ENCODE measurements around the gene TNNC1.

TNNC1 gene

DNA sequence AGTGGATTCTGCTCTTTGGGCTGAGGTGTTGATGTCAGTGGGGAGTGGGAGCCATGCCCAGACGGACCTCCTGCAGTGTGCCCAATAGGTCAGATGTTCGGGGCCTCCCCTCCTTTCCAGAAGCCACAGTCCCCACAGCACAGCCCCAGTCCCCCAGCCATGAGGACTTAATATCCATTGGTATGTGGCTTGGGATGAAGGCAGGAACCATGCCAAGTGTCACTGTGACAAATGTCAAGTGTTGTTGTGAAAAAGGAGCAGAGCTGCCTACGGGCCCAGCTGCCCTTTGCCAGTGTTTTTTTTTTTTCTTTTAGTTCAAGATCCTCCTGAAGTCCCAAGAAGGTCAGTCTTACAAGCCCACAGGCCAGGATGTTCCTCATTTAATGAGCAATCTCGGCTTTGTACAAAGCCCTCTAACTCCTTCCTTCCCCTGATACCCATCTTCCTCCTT, 21.1 kb downstream of the TNNC1 start:
- in situ Hi-C loops (cut with MboI; ENCODE audit: low sequenced_read_pairs) = no loop called here

DNA sequence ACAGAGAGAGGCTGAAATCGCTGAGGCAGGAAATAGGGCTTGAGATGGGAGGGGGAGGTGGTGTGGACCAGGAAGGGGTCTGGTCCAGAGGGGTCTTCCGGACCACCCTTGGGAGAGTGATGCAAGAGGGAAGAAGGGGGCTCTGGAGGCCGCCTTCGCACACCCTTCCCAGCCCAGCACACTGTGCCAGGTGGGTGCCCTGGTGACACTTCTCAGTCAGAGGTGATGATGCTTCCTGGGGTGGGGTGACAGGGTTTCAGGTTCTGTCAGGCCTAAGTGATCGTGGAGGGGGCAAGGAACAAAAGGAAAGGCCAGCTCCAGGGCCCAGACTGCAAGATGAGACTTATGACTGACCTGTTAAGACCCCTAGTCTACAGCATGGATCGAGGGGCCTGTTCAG, 21.6 kb downstream of the TNNC1 start:
- in situ Hi-C loops (cut with MboI; ENCODE audit: low sequenced_read_pairs) = no loop called here

DNA sequence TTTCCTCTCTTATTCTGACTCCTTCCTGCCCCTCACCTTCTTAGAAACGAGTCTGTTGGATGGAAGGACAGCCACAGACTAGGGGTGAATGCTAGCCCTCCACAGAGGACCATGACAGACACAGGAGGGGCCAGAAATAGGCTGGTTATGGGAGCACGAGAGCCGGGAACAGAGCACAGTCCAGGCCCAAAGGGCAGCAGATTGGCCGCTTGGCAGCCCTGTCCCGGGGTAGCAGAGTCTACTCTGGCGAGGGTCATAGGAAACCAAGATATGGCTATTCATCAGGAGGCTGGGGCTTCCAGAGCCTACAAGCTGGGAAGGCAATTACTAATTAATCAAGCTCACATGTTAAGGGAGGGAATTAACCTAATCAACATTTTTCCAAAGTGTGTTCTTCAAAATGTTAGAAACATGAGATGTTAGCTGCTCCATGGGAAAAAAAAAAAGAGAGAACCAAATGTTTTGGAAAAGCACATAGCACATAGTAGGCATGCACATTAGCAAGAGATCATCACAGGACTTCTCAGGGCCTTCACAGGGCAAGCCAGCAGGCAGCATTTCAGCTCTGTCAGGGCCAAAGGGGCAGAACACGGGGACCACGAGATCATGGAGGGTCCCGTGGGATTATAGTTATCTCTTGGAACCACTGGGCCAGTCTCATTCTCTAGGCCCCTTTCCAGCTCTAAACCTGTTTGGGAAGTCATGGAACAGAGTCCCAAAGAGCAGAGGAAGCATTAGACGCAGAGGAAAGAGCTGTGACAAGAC, 22.2 kb downstream of the TNNC1 start:
- in situ Hi-C loops (cut with MboI; ENCODE audit: low sequenced_read_pairs) = no loop called here

DNA sequence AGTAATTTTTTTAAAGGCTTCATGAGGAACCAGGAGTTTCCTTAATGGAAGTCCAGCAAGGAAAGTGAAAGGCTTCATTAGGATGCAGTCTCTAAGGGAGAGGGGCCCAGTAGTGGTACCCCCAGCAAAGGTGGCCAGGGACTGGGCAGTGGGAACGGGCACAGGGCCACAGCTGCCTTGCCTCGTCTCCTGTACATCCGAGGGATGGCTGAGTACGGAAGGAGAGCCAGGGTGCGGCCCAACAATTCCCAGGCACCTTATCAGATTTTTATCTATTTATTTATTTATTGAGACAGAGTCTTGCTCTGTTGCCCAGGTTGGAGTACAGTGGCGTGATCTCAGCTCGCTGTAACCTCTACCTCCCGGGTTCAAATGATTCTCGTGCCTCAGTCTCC, 23.4 kb downstream of the TNNC1 start:
- in situ Hi-C loops (cut with MboI; ENCODE audit: low sequenced_read_pairs) = no loop called here

DNA sequence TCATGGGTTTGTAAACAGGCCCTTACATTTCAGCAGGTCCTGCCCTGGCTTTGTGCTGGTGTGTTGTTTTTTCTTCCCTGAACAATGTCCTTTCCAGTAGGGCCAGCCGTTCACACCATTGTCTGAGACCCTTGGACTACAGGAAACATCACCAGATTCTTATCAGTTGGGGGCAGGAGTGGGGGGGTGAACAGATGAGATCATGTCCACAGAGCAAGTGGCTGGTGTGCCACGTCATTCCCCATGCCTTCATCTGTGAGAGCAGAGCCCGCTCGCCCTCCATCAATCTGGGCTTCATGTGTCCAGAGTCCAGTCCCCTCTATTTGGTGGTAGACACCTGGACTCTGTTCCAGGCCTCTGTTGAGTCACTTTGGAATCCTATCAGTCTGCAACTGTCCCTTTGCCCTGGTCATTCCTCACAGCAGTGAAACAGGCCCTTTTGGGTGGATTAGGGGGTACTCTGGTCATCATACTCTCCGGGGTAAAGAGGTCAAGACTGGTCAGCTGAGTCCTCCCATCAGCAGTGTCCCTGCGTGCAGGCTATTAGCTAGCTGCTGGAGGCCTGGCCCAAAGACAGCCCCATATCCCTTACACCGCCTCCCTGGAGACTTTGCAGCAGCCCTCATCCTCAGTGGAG, 23.9 kb downstream of the TNNC1 start:
- in situ Hi-C loops (cut with MboI; ENCODE audit: low sequenced_read_pairs) = no loop called here

DNA sequence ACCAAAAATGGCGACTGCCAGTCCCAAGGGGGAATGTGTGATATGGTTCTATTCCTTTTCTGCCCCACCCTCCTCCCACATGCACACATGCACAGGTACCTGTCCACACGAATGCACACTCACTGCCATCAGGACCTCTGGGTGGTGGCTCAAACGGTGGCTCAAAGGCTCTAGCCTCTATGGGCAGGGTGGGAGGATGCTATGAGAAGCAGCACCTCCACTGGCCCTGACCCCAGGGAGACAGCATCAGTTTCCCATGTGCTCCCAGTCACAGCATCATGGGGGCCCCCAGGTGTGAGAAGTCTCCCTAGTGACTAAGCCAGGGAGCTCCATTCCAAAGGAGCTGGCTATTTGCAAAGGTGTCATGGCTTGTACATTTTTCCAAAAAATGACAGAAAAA, 24.8 kb downstream of the TNNC1 start:
- in situ Hi-C loops (cut with MboI; ENCODE audit: low sequenced_read_pairs) = no loop called here

DNA sequence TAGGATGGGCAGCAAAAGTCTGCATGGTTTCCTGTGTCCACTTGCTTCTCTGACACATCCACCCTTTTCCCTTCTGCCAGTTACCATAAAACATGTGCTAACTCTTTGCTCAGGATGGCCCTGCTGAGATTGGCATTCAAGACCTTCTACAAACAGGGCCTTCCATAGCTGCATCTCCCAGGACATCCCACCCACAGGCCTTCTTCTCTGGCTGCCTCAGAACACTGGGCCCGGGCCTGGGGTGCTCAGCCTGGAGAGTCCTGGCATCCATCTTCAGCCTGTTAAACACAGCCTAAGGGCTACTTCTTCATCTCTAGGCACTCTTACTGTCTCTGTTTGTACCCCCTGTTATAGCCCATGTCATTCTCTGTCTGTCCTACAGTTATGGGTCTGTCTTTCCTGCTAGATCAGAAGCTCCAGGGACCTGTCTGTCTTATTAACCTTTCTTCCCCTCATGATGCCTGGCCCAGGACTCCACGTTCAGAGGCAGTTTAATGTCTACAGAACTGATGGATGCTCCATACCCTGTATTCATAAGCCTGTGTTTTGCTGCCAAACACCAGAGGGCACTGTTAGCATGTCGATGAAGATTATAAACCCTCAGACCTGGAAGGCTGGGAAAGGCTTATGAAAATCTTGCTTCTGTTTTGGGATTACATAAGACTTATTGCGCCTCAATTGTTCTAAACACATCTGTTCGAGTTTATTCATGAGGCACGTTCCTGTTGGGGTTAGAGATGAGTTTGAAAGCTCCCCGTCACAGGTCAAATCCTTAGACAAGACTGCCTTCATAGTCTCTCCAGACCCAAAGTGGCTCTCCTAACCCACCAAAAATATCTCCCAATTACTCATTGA, 25.5 kb downstream of the TNNC1 start:
- in situ Hi-C loops (cut with MboI; ENCODE audit: low sequenced_read_pairs) = no loop called here

DNA sequence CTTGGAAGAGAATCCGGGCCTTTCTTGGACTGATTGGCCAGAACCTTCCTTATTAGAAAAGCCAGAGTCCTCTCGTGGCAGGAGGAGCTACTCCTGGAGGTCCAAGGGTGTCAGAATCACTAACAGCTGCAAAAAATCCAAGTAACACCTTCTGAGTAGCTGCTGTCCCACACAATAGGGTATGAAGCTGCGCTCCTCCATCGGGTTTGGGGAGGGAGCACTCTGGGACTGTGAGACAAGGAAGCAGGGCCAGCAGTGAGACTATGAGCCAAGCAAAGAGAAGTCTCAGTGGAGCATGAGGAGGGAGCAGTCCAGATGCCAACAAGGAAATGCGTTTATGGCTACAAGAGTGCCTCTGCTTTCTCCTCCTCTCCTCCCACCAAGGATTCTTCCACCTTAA, 30.7 kb downstream of the TNNC1 start:
- in situ Hi-C loops (cut with MboI; ENCODE audit: low sequenced_read_pairs) = no loop called here

DNA sequence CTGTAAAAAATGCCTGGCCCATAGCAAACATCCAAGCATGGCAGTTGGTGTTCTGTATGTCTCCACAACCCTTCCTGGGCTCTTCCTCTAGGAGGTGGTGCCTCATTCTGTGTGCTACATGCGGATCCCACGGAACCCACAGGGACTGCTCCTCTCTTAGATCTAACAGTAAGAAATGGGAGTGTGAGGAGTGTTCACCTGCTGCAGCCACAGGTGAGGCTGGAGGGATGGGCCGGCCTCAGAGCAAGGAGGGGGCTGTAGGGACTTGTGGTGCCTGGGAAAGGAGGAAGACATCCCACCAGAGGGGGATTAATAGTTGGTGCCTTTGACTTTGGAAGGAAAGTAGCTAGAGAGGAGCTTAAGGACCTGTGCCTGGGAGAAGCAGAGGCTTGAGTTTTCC, 31.2 kb downstream of the TNNC1 start:
- in situ Hi-C loops (cut with MboI; ENCODE audit: low sequenced_read_pairs) = no loop called here

DNA sequence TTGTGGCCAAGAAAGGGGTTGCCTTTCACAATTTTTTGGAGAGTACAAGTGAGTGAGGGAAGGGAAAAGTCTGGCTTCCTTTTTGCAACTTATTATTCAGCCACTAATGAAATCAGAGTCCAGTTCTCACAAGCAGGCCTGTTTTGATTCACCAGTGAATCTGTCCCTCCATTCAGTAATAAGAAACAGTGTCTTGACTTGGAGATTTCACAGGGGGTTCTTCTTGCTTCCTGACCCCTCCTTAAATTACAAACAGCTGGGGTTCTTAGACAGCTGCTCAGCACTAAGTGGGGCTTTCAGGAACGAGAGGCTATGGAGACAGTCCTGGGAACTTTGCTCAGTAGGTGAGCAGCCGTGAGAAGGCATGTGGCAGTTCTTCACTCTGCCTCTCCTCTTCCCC, 33.5 kb downstream of the TNNC1 start:
- in situ Hi-C loops (cut with MboI; ENCODE audit: low sequenced_read_pairs) = no loop called here

DNA sequence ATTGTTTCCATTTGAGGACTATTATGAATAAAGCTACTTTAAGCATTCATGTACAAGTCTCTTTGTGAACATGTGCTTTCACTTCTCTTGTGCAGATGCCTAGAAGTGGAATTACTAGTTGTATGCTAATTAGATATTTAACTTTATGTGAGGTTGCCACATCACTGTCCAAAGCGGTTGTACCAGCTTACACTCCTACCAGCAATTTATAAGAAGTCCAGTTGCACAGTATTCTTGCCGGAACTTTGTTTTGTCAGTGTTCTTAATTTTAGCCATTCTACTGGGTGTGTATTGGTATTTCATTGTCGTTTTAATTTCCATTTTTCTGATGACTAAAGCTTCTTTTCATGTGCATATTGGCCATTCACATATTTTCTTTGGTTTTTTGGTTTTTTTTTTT, 38.0 kb downstream of the TNNC1 start:
- in situ Hi-C loops (cut with MboI; ENCODE audit: low sequenced_read_pairs) = no loop called here

DNA sequence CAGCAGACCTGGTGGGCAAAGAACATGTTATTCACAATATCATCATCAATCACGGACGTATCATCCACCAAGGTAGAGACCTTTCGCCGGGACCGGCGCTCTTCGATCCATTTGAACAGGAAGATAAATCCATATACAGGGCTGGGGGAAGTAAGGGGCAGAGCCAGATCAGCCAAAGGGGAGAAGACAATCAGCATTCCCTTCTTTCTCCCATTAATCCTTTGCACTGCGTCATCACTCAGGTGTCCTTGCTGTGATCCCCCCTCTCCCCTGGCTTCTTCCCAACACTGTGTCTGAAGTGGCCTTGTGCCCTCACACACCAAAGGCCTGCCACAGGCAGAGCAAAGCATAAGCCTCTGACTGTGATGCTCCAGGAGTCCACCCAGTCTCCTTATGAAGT, 45.4 kb downstream of the TNNC1 start:
- in situ Hi-C loops (cut with MboI; ENCODE audit: low sequenced_read_pairs) = no loop called here

DNA sequence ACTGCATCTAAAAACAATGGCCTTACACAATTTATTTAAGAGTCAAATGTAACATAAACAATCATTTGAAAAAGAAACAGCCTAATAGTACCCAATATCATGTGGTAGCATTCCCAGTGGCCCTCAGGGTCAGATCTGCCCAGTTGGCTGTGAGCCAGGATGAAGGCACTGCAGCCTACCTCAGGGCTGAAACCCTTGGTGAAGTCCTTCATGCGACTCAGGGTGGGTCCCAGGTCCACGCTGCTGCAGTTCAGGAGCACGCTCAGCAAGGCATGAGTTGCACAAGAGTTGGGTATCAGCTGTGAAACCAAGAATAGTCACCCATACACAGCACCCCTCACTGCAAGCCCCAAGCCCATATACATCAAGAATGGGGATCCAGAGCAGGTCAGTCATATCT, 46.1 kb downstream of the TNNC1 start:
- in situ Hi-C loops (cut with MboI; ENCODE audit: low sequenced_read_pairs) = no loop called here

DNA sequence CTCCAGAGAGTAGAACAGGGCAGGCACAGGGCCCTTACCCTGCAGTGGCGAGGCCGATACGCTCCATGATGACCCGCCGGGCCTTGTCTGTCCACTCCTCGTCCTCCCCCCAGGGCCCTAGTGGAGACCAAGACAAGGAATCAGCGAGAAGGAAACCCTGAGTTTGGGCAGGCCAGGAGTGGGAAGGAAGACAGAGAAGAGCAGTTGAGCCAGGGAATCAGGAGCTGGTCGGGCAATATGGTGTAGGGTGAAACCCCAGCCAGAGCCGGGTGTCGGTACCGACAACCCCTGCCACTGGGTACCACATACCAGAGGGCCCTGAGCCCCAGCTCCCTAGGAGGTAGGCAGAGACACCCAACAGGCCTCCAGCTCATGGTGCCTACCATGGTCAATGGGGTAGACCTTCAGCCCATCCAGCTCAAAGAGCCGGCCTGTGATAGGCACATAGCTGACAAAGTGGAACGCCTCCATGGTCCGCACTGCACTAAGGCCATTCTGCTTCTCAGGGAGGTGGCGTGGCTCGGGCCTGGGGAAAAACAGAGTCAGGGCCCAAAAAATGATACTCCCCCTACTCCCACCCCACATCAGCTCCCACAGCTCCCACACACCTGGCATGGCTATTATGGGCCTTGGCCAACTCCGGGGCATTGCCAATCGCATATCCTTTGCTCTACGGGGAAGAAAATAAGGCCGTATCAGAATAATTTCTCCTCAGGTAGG, 46.9 kb downstream of the TNNC1 start:
- in situ Hi-C loops (cut with MboI; ENCODE audit: low sequenced_read_pairs) = no loop called here

DNA sequence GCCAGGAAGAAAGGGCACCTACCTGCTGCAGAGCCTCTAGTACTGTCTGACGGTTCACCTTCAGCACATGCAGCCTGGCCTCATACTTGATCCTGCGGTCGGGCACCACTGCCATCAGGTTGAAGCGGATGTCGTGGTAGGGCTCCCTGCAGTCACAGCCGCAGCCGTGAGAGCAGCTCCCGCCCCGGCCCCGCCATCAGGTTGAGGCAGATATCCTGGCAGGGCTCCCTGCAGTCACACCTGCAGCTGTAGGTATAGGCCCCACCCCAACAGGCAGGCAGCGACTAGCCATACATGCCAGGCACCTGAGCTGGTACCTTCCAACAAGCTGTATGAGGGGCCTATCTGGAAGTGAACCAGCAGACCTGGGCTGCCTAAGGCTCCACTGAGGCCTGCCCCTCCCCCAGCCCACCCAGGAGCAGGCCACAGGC, 47.6 kb downstream of the TNNC1 start:
- in situ Hi-C loops (cut with MboI; ENCODE audit: low sequenced_read_pairs) = no loop called here

DNA sequence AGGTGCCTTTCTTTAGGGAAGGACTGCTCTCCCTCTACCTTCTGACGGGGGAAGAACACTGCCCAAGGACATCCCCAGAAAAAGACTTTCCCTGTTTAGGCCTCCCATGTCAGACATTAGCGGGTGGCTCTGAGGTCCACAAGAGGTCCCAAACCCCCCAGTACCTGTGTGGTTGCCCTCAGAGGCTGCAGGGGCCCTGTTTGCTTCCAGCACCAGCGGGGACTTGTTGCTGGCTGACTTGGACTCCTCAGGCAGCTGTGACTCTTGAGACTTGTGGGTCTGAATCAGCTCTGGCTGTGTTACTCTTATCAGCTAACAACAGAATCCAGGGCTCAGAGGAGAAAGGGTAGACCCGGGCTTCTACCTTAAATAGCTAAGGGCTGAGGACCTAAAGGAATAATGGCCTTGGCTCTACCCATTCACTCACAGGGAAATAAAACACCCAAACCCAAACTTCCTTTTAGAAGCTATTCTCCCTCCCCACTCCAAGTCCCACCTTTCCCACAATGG, 48.2 kb downstream of the TNNC1 start:
- in situ Hi-C loops (cut with MboI; ENCODE audit: low sequenced_read_pairs) = no loop called here

DNA sequence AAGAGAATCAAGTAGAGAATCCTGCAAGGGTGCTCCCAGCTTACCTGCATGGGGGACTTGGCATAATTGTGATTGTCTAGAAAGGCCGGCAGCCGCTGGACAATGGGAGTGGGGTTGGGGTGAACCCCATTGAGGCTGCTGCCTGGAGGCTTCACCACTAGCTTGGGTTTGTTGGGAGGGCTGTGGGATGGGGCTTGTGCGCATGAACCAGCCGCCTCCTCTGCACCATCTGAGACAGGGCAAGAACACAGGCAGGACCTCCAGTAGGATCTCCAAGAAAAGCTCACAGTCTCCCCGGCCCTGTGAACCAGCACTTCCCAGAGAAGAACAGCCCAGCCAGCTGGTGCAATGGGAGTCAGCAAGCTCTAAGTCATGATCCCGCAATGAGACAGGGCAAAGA, 48.8 kb downstream of the TNNC1 start:
- in situ Hi-C loops (cut with MboI; ENCODE audit: low sequenced_read_pairs) = no loop called here

DNA sequence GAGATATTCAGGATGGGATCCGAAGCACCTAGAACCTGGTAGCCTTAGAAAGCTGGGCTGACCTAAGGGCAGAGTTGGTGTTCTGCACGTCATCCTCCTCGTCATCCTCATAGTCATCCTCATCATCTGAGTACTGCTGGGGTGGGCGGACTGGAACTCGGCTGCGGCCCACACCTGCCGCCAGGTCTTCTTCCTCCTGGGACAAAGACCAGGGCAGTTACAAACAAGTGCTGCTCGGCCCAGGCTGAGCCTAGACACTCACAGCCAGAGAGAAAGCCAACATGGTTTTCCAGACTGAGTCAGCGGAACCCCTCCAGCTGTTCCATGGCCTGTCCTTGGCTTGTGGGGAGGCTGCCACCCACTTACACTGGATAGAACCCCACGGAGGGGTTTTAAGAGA, 49.5 kb downstream of the TNNC1 start:
- in situ Hi-C loops (cut with MboI; ENCODE audit: low sequenced_read_pairs) = no loop called here

DNA sequence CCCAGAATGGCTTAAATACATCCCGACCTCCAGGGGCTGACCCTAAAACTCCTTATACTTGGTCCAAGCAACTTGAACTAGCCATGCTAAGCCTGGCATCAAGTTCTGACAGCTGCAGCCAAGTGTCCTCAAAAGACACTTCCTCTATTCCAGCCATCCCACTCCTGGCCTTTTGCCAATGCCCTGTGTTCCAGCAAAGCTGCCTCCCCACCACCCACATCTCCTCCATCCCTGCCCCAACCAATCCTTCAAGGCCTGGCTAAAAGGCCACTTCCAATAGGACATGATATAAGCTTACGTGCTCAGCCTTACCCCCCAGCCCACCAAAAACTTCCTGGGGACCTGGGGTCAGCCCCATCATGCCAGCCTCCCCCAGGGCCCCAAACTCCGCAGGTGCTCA, 49.9 kb downstream of the TNNC1 start:
- in situ Hi-C loops (cut with MboI; ENCODE audit: low sequenced_read_pairs) = no loop called here

DNA sequence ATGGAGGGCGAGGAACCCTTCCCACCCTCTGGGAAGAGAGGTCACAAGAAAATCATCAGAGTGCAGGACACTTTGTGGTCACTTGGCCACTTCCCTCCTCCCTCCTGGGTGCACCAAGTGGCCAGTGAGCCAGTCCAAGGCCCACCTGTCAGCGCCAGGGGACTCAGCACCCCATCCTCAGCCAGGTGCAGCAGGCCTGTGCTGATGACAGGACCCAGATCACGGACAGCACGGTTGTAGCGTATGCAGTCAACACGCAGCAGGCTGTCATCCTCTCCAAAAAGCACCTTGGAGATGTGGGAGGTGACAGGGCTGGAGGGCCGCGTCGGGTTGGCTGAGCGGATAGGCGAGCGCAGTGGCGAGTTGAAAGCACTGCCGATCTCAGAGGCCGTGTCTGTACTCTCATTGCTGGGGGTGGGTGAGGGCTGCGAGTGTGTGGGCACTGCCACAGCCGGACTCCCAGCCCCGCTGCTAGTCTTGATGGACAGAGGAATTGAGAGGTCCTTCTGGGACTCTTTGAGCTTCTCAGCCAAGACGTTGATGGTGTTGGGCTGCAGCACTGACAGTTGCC, 50.5 kb downstream of the TNNC1 start:
- in situ Hi-C loops (cut with MboI; ENCODE audit: low sequenced_read_pairs) = no loop called here

All from HL-60/S4 treated with retinoic acid at 250 ng/mL for 4 days and 3 days (cell line).